HCT116 (cell line): ENCODE measurements around the gene CHST10. TPM values are rescaled to one million over a fixed set of nuclear protein-coding genes. Genes with fewer than 3 reads are reported as not detected.

Experiments
- ATAC-seq: fragments of 200-7000 bp; cut with Tn5 transposase; 2 replicates; pipeline ENCODE4 v1.9.1; 2020; ENCODE audit warnings: mild to moderate bottlenecking, moderate library complexity
- BruUV-seq: library from RNA; stranded (reverse); fragments of 400-500 nt; replicated peaks from 2 replicates; lab custom pipeline; 2021; lab: Mats Ljungman, UMichigan
- CTCF ChIA-PET: fragments of 300-600 bp; sonication (Branson Sonifier 250); formaldehyde crosslinking; loops from one replicate; lab custom pipeline; 2021; ENCODE audit warnings: antibody characterized with exemption; lab: Charles Lee
- POLR2A ChIA-PET: fragments of 300-600, 350-600 bp; sonication (Branson Sonifier 250); formaldehyde crosslinking; loops from one replicate; lab custom pipeline; 2021; ENCODE audit warnings: antibody characterized with exemption; lab: Charles Lee
- RAD21 ChIA-PET, 2 experiments: fragments of 300-600 bp; sonication (Branson Sonifier 250); formaldehyde crosslinking; loops; one replicate each; lab custom pipeline; 2023; ENCODE audit warnings: low total read pairs in 2 of 2; ENCODE audit not compliant: uncharacterized antibody in 2 of 2, unreplicated experiment in 2 of 2, low non-redundant PET in 1 of 2; lab: Charles Lee
- DNase-seq: peaks from one replicate; pipeline ENCODE4 v3.0.0-alpha.2; 2010; ENCODE audit warnings: low read depth, low spot score
- H2AFZ ChIP-seq: fragments of 200-600 bp; shearing (Covaris generic), sonication (generic); 2 replicates; pipeline ENCODE4 v1.6.1; 2017; ENCODE audit warnings: low read depth, mixed run types, mixed read lengths, antibody characterized with exemption, low read length; ENCODE audit not compliant: poor library complexity, severe bottlenecking
- H3K27ac ChIP-seq: 2 replicates; pipeline ENCODE4 v1.5.1; 2012; ENCODE audit warnings: low read depth, low read length
- H3K27me3 ChIP-seq: fragments of 200-600 bp; sonication (generic); 2 replicates; pipeline ENCODE4 v1.6.1; 2016; ENCODE audit warnings: mixed run types, low read length, mixed read lengths; ENCODE audit not compliant: insufficient read depth
- H3K36me3 ChIP-seq, 2 experiments: fragments of 200-500 bp in 1 of 2; fragments of 200-600 bp in 1 of 2; sonication (Bioruptor generic) in 1 of 2; sonication (generic) in 1 of 2; 2 replicates each; pipeline versions ENCODE4 v1.5.1 to v1.6.1; 2014 to 2016; ENCODE audit warnings: low read length in 2 of 2, inconsistent platforms in 1 of 2, mixed read lengths in 1 of 2, mixed run types in 1 of 2; ENCODE audit not compliant: insufficient read depth in 2 of 2, control insufficient read depth in 1 of 2
- H3K4me1 ChIP-seq, 2 experiments: fragments of 200-600 bp in 1 of 2; sonication (generic) in 1 of 2; 2 replicates each; pipeline versions ENCODE4 v1.5.1 to v1.6.1; 2012 to 2017; ENCODE audit warnings: low read length in 2 of 2, inconsistent platforms in 1 of 2, mild to moderate bottlenecking in 1 of 2, mixed read lengths in 1 of 2, mixed run types in 1 of 2, moderate library complexity in 1 of 2; ENCODE audit not compliant: insufficient read depth in 2 of 2, control insufficient read depth in 1 of 2
- H3K4me2 ChIP-seq: fragments of 200-600 bp; sonication (generic); 2 replicates; pipeline ENCODE4 v1.6.1; 2017; ENCODE audit warnings: mixed run types, low read length, mixed read lengths
- H3K4me3 ChIP-seq, 2 experiments: fragments of 200-600 bp in 1 of 2; sonication (generic) in 1 of 2; replicated peaks in 1 of 2; 2 replicates each; pipeline ENCODE4 v1.5.1; 2011 to 2016; ENCODE audit warnings: low read length in 2 of 2, control low read depth in 1 of 2, low read depth in 1 of 2, mild to moderate bottlenecking in 1 of 2, mixed read lengths in 1 of 2, mixed run types in 1 of 2
- H3K79me2 ChIP-seq: fragments of 200-600 bp; sonication (generic); 2 replicates; pipeline ENCODE4 v1.6.1; 2017; ENCODE audit warnings: mild to moderate bottlenecking, mixed run types, low read length, moderate library complexity, mixed read lengths; ENCODE audit not compliant: insufficient read depth
- H3K9ac ChIP-seq: fragments of 200-600 bp; sonication (generic); 2 replicates; pipeline ENCODE4 v1.6.1; 2016; ENCODE audit warnings: low read length, mixed read lengths
- H3K9me2 ChIP-seq: fragments of 200-600 bp; sonication (generic), shearing (Covaris generic); 2 replicates; pipeline ENCODE4 v1.6.1; 2017; ENCODE audit warnings: mixed run types, mild to moderate bottlenecking, moderate library complexity; ENCODE audit not compliant: insufficient read depth
- H3K9me3 ChIP-seq, 2 experiments: fragments of 200-500 bp in 1 of 2; fragments of 200-600 bp in 1 of 2; sonication (Bioruptor generic) in 1 of 2; sonication (generic) in 1 of 2; 2 replicates each; pipeline ENCODE4 v1.6.1; 2014 to 2017; ENCODE audit warnings: low read length in 2 of 2, mixed read lengths in 2 of 2, inconsistent platforms in 1 of 2, low read depth in 1 of 2, mild to moderate bottlenecking in 1 of 2, mixed run types in 1 of 2, moderate library complexity in 1 of 2; ENCODE audit not compliant: control insufficient read depth in 1 of 2, insufficient read depth in 1 of 2
- H4K20me1 ChIP-seq: fragments of 200-600 bp; sonication (generic), shearing (Covaris generic); 2 replicates; pipeline ENCODE4 v1.6.1; 2017; ENCODE audit warnings: mixed run types, mild to moderate bottlenecking, moderate library complexity; ENCODE audit not compliant: insufficient read depth
- EGR1 ChIP-seq: IDR thresholded peaks from 2 replicates; pipeline ENCODE4 v1.6.1; 2012; ENCODE audit warnings: low read depth
- JUND ChIP-seq: IDR thresholded peaks from 2 replicates; pipeline ENCODE4 v1.6.1; 2012
- POLR2AphosphoS5 ChIP-seq: IDR thresholded peaks from 2 replicates; pipeline ENCODE4 v1.6.1; 2011; ENCODE audit warnings: mild to moderate bottlenecking, low read depth, low read length, moderate library complexity
- TCF7L2 ChIP-seq: IDR thresholded peaks from 2 replicates; pipeline ENCODE4 v1.7.0; 2011; ENCODE audit warnings: borderline replicate concordance, inconsistent platforms; ENCODE audit not compliant: insufficient read depth, insufficient read length; ENCODE audit errors: extremely low read depth
- intact Hi-C: fragments of 100-400 bp; cut with micrococcal nuclease; formaldehyde crosslinking; loops from 2 replicates; pipeline ENCODE4 v1.10.0; 2022
- total RNA-seq: library from RNA; stranded (reverse); gene quantifications from one replicate; pipeline ENCODE4 v1.2.1, GENCODE V29; 2021; ENCODE audit not compliant: unreplicated experiment
- TF ChIP-seq, protein P1 (sequence below): IDR thresholded peaks from 2 replicates; pipeline ENCODE4 v1.6.1; 2012; ENCODE audit warnings: low read depth

Gene CHST10
- total RNA-seq, 1 experiment from 2014 or later = 0.27 TPM

DNA sequence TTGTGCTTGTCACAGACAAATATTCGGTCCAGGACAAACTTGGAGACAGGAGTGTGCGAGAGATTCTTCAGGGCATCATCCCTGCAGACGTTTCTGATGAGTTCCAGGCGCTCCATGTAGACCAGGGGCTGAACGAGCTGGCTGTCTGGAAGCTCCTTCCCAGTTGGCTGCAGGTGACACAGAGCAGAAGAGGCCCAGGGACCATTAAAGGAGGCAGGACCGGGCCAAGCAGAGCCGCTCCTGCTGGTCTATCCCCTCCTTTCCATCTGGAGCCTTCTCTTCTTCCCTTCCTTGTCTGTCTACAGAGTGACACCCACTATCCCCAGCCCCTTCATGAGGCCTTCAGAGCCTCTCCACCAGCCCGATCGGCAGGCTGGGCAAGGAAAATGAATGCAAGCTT is 19.5 kb downstream of the CHST10 start:
- H3K36me3 ChIP-seq = no peaks in the 10 kb centered on the region

More for the DNA sequence above, 19.5 kb downstream of the CHST10 start:
- Histone ChIP-seq H3K4me2 (no peak overlapping the region), H3K9ac (no peak overlapping the region), H3K4me3 (no peak overlapping the region), H3K4me1 (no peaks in the 10 kb centered on the region), H3K27me3 (no peaks in the 10 kb centered on the region), H3K9me3 (no peaks in the 10 kb centered on the region), H2AFZ (no peak overlapping the region), H4K20me1 (no peaks in the 10 kb centered on the region)
- DNase-seq = no peak
- intact Hi-C loops = no loop called here
- no peak for ATAC-seq
- no TSS peak for BruUV-seq
- TF ChIP-seq, protein P1, sequence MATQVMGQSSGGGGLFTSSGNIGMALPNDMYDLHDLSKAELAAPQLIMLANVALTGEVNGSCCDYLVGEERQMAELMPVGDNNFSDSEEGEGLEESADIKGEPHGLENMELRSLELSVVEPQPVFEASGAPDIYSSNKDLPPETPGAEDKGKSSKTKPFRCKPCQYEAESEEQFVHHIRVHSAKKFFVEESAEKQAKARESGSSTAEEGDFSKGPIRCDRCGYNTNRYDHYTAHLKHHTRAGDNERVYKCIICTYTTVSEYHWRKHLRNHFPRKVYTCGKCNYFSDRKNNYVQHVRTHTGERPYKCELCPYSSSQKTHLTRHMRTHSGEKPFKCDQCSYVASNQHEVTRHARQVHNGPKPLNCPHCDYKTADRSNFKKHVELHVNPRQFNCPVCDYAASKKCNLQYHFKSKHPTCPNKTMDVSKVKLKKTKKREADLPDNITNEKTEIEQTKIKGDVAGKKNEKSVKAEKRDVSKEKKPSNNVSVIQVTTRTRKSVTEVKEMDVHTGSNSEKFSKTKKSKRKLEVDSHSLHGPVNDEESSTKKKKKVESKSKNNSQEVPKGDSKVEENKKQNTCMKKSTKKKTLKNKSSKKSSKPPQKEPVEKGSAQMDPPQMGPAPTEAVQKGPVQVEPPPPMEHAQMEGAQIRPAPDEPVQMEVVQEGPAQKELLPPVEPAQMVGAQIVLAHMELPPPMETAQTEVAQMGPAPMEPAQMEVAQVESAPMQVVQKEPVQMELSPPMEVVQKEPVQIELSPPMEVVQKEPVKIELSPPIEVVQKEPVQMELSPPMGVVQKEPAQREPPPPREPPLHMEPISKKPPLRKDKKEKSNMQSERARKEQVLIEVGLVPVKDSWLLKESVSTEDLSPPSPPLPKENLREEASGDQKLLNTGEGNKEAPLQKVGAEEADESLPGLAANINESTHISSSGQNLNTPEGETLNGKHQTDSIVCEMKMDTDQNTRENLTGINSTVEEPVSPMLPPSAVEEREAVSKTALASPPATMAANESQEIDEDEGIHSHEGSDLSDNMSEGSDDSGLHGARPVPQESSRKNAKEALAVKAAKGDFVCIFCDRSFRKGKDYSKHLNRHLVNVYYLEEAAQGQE = no peak
- TF ChIP-seq TCF7L2 (no peak), POLR2AphosphoS5 (no peak), EGR1 (no peak), JUND (no peak)
- TF ChIP-seq, all 23 proteins: peak for 0
- POLR2A ChIA-PET = no interaction called here
- Histone ChIP-seq H3K27ac (no peak overlapping the region), H3K9me2 (no peaks in the 10 kb centered on the region), H3K79me2 (no peaks in the 10 kb centered on the region)
- RAD21 ChIA-PET = no interaction called here
- CTCF ChIA-PET = interaction anchor here (1.2 kb wide), 1 partner anchor 135 kb away, joined by 4 read pairs; no protein-coding TSS in a partner anchor
